IMR-90 (cell line): ENCODE measurements around the gene LRPAP1.

Experiments
- CHD1 ChIP-seq: IDR thresholded peaks from 2 replicates; pipeline ENCODE4 v1.6.1; 2012; ENCODE audit warnings: low read depth, low read length, improper control_type of control experiment
- MAFK ChIP-seq: IDR thresholded peaks from 2 replicates; pipeline ENCODE4 v1.6.1; 2012; ENCODE audit warnings: low read depth, low read length, improper control_type of control experiment
- POLR2A ChIP-seq: IDR thresholded peaks from 2 replicates; pipeline ENCODE4 v1.6.1; 2012; ENCODE audit warnings: mild to moderate bottlenecking, low read depth, low read length
- RAD21 ChIP-seq: IDR thresholded peaks from 2 replicates; pipeline ENCODE4 v1.6.1; 2012; ENCODE audit warnings: low read length, improper control_type of control experiment
- RCOR1 ChIP-seq: IDR thresholded peaks from 2 replicates; pipeline ENCODE4 v1.6.1; 2012; ENCODE audit warnings: mild to moderate bottlenecking, low read length, improper control_type of control experiment; ENCODE audit not compliant: insufficient replicate concordance
- TF ChIP-seq, protein P1 (sequence below): conservative IDR thresholded peaks from 2 replicates; pipeline ENCODE4 v1.5.1; 2012; ENCODE audit warnings: mild to moderate bottlenecking, low read depth, low read length, improper control_type of control experiment

- TF ChIP-seq POLR2A (no peak), RCOR1 (no peak), MAFK (no peak), CHD1 (no peak), RAD21 (no peak)
- TF ChIP-seq, protein P1, sequence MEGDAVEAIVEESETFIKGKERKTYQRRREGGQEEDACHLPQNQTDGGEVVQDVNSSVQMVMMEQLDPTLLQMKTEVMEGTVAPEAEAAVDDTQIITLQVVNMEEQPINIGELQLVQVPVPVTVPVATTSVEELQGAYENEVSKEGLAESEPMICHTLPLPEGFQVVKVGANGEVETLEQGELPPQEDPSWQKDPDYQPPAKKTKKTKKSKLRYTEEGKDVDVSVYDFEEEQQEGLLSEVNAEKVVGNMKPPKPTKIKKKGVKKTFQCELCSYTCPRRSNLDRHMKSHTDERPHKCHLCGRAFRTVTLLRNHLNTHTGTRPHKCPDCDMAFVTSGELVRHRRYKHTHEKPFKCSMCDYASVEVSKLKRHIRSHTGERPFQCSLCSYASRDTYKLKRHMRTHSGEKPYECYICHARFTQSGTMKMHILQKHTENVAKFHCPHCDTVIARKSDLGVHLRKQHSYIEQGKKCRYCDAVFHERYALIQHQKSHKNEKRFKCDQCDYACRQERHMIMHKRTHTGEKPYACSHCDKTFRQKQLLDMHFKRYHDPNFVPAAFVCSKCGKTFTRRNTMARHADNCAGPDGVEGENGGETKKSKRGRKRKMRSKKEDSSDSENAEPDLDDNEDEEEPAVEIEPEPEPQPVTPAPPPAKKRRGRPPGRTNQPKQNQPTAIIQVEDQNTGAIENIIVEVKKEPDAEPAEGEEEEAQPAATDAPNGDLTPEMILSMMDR = no peak
Observed at GRCh38 chr4:3494462-3494871, 37.8 kb downstream of the LRPAP1 start.
